BLaER1 treated with 17β-estradiol and CSF1 and Interleukin-3, amounts not matched to agents 10 nM and 100 nM (cell line): Measurements from ENCODE around the gene RCL1.

Experiments
- H3K27ac ChIP-seq, 11 experiments: shearing (Covaris generic); formaldehyde crosslinking; 2 replicates each; pipeline ENCODE4 v1.8.1; 2022
- H3K27me3 ChIP-seq, 11 experiments: shearing (Covaris generic); formaldehyde crosslinking; 2 replicates each; pipeline ENCODE4 v1.8.1; 2022
- H3K36me3 ChIP-seq, 11 experiments: shearing (Covaris generic); formaldehyde crosslinking; 2 replicates each; pipeline ENCODE4 v1.8.1; 2022
- H3K4me1 ChIP-seq, 10 experiments: shearing (Covaris generic); formaldehyde crosslinking; 2 replicates each; pipeline ENCODE4 v1.8.1; 2022
- H3K4me2 ChIP-seq, 11 experiments: shearing (Covaris generic); formaldehyde crosslinking; 2 replicates each; pipeline ENCODE4 v1.8.1; 2022
- H3K4me3 ChIP-seq, 10 experiments: shearing (Covaris generic); formaldehyde crosslinking; 2 replicates each; pipeline ENCODE4 v1.8.1; 2022
- H3K9ac ChIP-seq, 11 experiments: shearing (Covaris generic); formaldehyde crosslinking; 2 replicates each; pipeline ENCODE4 v1.8.1; 2022
- H3K9me3 ChIP-seq, 11 experiments: shearing (Covaris generic); formaldehyde crosslinking; replicated peaks in 1 of 11; 2 replicates each; pipeline ENCODE4 v1.8.1; 2022
- H4K20me1 ChIP-seq, 11 experiments: shearing (Covaris generic); formaldehyde crosslinking; 2 replicates each; pipeline ENCODE4 v1.8.1; 2022
- Cebpa-rat ChIP-seq, 11 experiments: shearing (Covaris generic); IDR thresholded peaks; 2 replicates each; pipeline ENCODE4 v1.8.1; 2022

RCL1 gene

GRCh38 chr9:4756420-4756819, 36.3 kb upstream of the RCL1 start:
- no peak overlapping the region for H3K27ac ChIP-seq
- TF ChIP-seq Cebpa-rat (IDR thresholded peaks at IDR 0.05): no peak
- H3K9ac ChIP-seq: 0 out of 22 replicates have a peak overlapping the region, but pooled peaks of 1 of the 11 experiments have one; percentile 4
- H3K4me3 ChIP-seq: no peak overlapping the region
- H3K4me2 ChIP-seq: 0 out of 22 replicates have a peak overlapping the region, but pooled peaks of 2 of the 11 experiments have one; percentile 4
- no peaks in the 10 kb centered on the region for H3K9me3 ChIP-seq
- H3K4me1 ChIP-seq: peaks cover 13 to 47% (median 36%) of the 10 kb centered on the region in 10 experiments; a peak in 18 of 20 replicates
- no peaks in the 10 kb centered on the region for H3K36me3 ChIP-seq
- H3K27me3 ChIP-seq: no peaks in the 10 kb centered on the region
- H4K20me1 ChIP-seq: no peaks in the 10 kb centered on the region

- Histone ChIP-seq H3K4me2 (peak overlapping the region in 9 of 11 experiments; percentile 10 to 87 (median 67); a peak in 14 of 22 replicates), H3K9ac (peak overlapping the region in 5 of 11 experiments; percentile 26 to 51 (median 46); a peak in 10 of 22 replicates), H3K27ac (peak overlapping the region in 6 of 11 experiments; percentile 4 to 79 (median 62); a peak in 12 of 22 replicates), H4K20me1 (no peaks in the 10 kb centered on the region), H3K36me3 (no peaks in the 10 kb centered on the region), H3K27me3 (no peaks in the 10 kb centered on the region), H3K4me3 (peak overlapping the region in 1 of 10 experiments; percentile 39; a peak in 2 of 20 replicates), H3K9me3 (no peaks in the 10 kb centered on the region), H3K4me1 (peaks cover 18 to 62% (median 47%) of the 10 kb centered on the region in 10 experiments)
- TF ChIP-seq Cebpa-rat (IDR thresholded peaks at IDR 0.05): no peak
Measured at GRCh38 chr9:4760122-4760521, 32.6 kb upstream of the RCL1 start.

GRCh38 chr9:4762108-4762885, 30.4 kb upstream of the RCL1 start:
- Histone ChIP-seq H4K20me1 (no peaks in the 10 kb centered on the region), H3K4me2 (peak overlapping the region; percentile 36 to 87 (median 68)), H3K4me1 (peaks cover 14 to 56% (median 42%) of the 10 kb centered on the region in 10 experiments), H3K36me3 (no peaks in the 10 kb centered on the region), H3K4me3 (peak overlapping the region in 6 of 10 experiments; percentile 2 to 52 (median 30); a peak in 10 of 20 replicates), H3K27me3 (no peaks in the 10 kb centered on the region), H3K9me3 (no peaks in the 10 kb centered on the region), H3K27ac (peak overlapping the region in 9 of 11 experiments; percentile 4 to 79 (median 51); a peak in 14 of 22 replicates), H3K9ac (peak overlapping the region in 6 of 11 experiments; percentile 36 to 72 (median 56); a peak in 9 of 22 replicates)
- no peak for TF ChIP-seq Cebpa-rat (IDR thresholded peaks at IDR 0.05)

GRCh38 chr9:4762886-4763541, 29.7 kb upstream of the RCL1 start:
- Histone ChIP-seq H3K4me1 (peaks cover 14 to 56% (median 42%) of the 10 kb centered on the region in 10 experiments), H3K9ac (peak overlapping the region in 8 of 11 experiments; percentile 3 to 72 (median 46); a peak in 16 of 22 replicates), H4K20me1 (no peaks in the 10 kb centered on the region), H3K36me3 (no peaks in the 10 kb centered on the region), H3K27ac (peak overlapping the region in 9 of 11 experiments; percentile 24 to 79 (median 51); a peak in 18 of 22 replicates), H3K4me3 (peak overlapping the region in 6 of 10 experiments; percentile 2 to 52 (median 30); a peak in 10 of 20 replicates), H3K27me3 (no peaks in the 10 kb centered on the region), H3K9me3 (no peaks in the 10 kb centered on the region), H3K4me2 (peak overlapping the region; percentile 36 to 87 (median 68))
- peak in 6 of 11 experiments; percentile 12 to 66 (median 36); a peak in 4 of 22 replicates for TF ChIP-seq Cebpa-rat (IDR thresholded peaks at IDR 0.05)

GRCh38 chr9:4764033-4764432, 28.7 kb upstream of the RCL1 start:
- H3K27me3 ChIP-seq: no peaks in the 10 kb centered on the region
- H4K20me1 ChIP-seq: no peaks in the 10 kb centered on the region
- no peaks in the 10 kb centered on the region for H3K36me3 ChIP-seq
- peak overlapping the region in 4 of 11 experiments; percentile 68 to 87 (median 82); a peak in 8 of 22 replicates for H3K4me2 ChIP-seq
- peaks cover 14 to 56% (median 43%) of the 10 kb centered on the region in 10 experiments for H3K4me1 ChIP-seq
- peak overlapping the region in 1 of 11 experiments; percentile 70; a peak in 1 of 22 replicates for H3K9ac ChIP-seq
- H3K4me3 ChIP-seq: no peak overlapping the region
- H3K27ac ChIP-seq: peak overlapping the region in 5 of 11 experiments; percentile 43 to 79 (median 74); a peak in 6 of 22 replicates
- H3K9me3 ChIP-seq: no peaks in the 10 kb centered on the region
- TF ChIP-seq Cebpa-rat (IDR thresholded peaks at IDR 0.05): no peak

GRCh38 chr9:4768681-4769080, 24.1 kb upstream of the RCL1 start:
- TF ChIP-seq Cebpa-rat (IDR thresholded peaks at IDR 0.05): no peak
- H4K20me1 ChIP-seq: no peaks in the 10 kb centered on the region
- H3K9me3 ChIP-seq: no peaks in the 10 kb centered on the region
- H3K36me3 ChIP-seq: no peaks in the 10 kb centered on the region
- no peak overlapping the region for H3K9ac ChIP-seq
- H3K4me1 ChIP-seq: peaks cover 0 to 25% (median 12%) of the 10 kb centered on the region in 10 experiments; a peak in 15 of 20 replicates
- H3K27ac ChIP-seq: 0 out of 22 replicates have a peak overlapping the region, but pooled peaks of 1 of the 11 experiments have one; percentile 18
- H3K27me3 ChIP-seq: no peaks in the 10 kb centered on the region
- no peak overlapping the region for H3K4me3 ChIP-seq
- H3K4me2 ChIP-seq: peak overlapping the region in 5 of 11 experiments; percentile 17 to 50 (median 32); a peak in 7 of 22 replicates

GRCh38 chr9:4769321-4770080, 23.2 kb upstream of the RCL1 start:
- no peaks in the 10 kb centered on the region for H3K27me3 ChIP-seq
- peak overlapping the region in 5 of 11 experiments; percentile 17 to 50 (median 32); a peak in 9 of 22 replicates for H3K4me2 ChIP-seq

GRCh38 chr9:4771788-4772187, 21.0 kb upstream of the RCL1 start:
- no peaks in the 10 kb centered on the region for H3K9me3 ChIP-seq
- H3K4me2 ChIP-seq: no peak overlapping the region
- no peak for TF ChIP-seq Cebpa-rat (IDR thresholded peaks at IDR 0.05)
- no peak overlapping the region for H3K9ac ChIP-seq
- H3K36me3 ChIP-seq: no peaks in the 10 kb centered on the region
- no peaks in the 10 kb centered on the region for H4K20me1 ChIP-seq
- H3K4me3 ChIP-seq: no peak overlapping the region
- H3K4me1 ChIP-seq: peaks cover 0 to 27% (median 14%) of the 10 kb centered on the region in 10 experiments; a peak in 14 of 20 replicates
- H3K27ac ChIP-seq: no peak overlapping the region
- H3K27me3 ChIP-seq: no peaks in the 10 kb centered on the region

More at GRCh38 chr9:4769321-4770080, 23.2 kb upstream of the RCL1 start:
- no peaks in the 10 kb centered on the region for H3K9me3 ChIP-seq
- H3K4me1 ChIP-seq: peaks cover 0 to 27% (median 14%) of the 10 kb centered on the region in 10 experiments; a peak in 14 of 20 replicates
- no peaks in the 10 kb centered on the region for H4K20me1 ChIP-seq
- H3K27ac ChIP-seq: 0 out of 22 replicates have a peak overlapping the region, but pooled peaks of 1 of the 11 experiments have one; percentile 18
- no peaks in the 10 kb centered on the region for H3K36me3 ChIP-seq
- no peak for TF ChIP-seq Cebpa-rat (IDR thresholded peaks at IDR 0.05)
- H3K9ac ChIP-seq: no peak overlapping the region
- no peak overlapping the region for H3K4me3 ChIP-seq
